ENCODE data around the gene PPFIA4.

PPFIA4 gene

GRCh38 chr1:203082571-203083462 is 56.5 kb downstream of the PPFIA4 start:
- DNase-seq (ENCODE audit: low spot score), result no peak

GRCh38 chr1:203083463-203083921 is 57.2 kb downstream of the PPFIA4 start:
- no peak for DNase-seq (ENCODE audit: low spot score)

- DNase-seq (ENCODE audit: low spot score), result no peak
These were observed 58.6 kb downstream of the PPFIA4 start for GRCh38 chr1:203084588-203085527.

GRCh38 chr1:203085528-203086406 is 59.5 kb downstream of the PPFIA4 start, which contains the start of gene MYOG:
TSS of gene MYOG (minus strand) at chr1:203086012. CDS start at chr1:203085961, 51 bp downstream.
- DNase-seq (ENCODE audit: low spot score), result no peak

- DNase-seq (ENCODE audit: low spot score), result no peak
These were observed 60.9 kb downstream of the PPFIA4 start for GRCh38 chr1:203086992-203087763.

GRCh38 chr1:203088441-203088840 is 62.1 kb downstream of the PPFIA4 start:
- DNase-seq (ENCODE audit: low spot score), result no peak

GRCh38 chr1:203089001-203089650 is 62.8 kb downstream of the PPFIA4 start:
- no peak for DNase-seq (ENCODE audit: low spot score)

GRCh38 chr1:203089651-203090045 is 63.4 kb downstream of the PPFIA4 start:
- no peak for DNase-seq (ENCODE audit: low spot score)

GRCh38 chr1:203090421-203091198 is 64.3 kb downstream of the PPFIA4 start:
- DNase-seq (ENCODE audit: low spot score), result no peak

GRCh38 chr1:203091199-203091477 is 64.8 kb downstream of the PPFIA4 start:
- no peak for DNase-seq (ENCODE audit: low spot score)

GRCh38 chr1:203091761-203092330 is 65.6 kb downstream of the PPFIA4 start:
- DNase-seq (ENCODE audit: low spot score), result no peak

GRCh38 chr1:203093754-203094410 is 67.6 kb downstream of the PPFIA4 start:
- no peak for DNase-seq (ENCODE audit: low spot score)

- no peak for DNase-seq (ENCODE audit: low spot score)
These were observed 68.9 kb downstream of the PPFIA4 start for GRCh38 chr1:203095061-203095690.

GRCh38 chr1:203096566-203096965 is 70.3 kb downstream of the PPFIA4 start:
- no peak for DNase-seq (ENCODE audit: low spot score)

GRCh38 chr1:203097001-203097400 is 70.7 kb downstream of the PPFIA4 start:
- no peak for DNase-seq (ENCODE audit: low spot score)

- DNase-seq (ENCODE audit: low spot score), result no peak
These were observed 72.2 kb downstream of the PPFIA4 start for GRCh38 chr1:203098445-203098844.

- no peak for DNase-seq (ENCODE audit: low spot score)
These were observed 72.7 kb downstream of the PPFIA4 start for GRCh38 chr1:203098914-203099520.

All from AG08396 (cell line).